Posterior vena cava (tissue), 2 donors: ENCODE measurements around the gene UBE2H. TPM values are rescaled to one million over a fixed set of nuclear protein-coding genes. Genes with fewer than 3 reads are reported as not detected.
A peak's percentile ranks its signal among the peaks of the same experiment; 100 is the strongest.

Experiments
- DNase-seq: peaks from one replicate; pipeline ENCODE4 v3.0.0-alpha.2; 2020; ENCODE audit warnings: low spot score
- intact Hi-C, 2 donors: fragments of 100-400 bp; cut with DNase I; formaldehyde crosslinking; loops; one replicate each; pipeline versions ENCODE4 v1.14.1 to v1.14.2; 2022 to 2023
- total RNA-seq, 2 donors: library from RNA; stranded (reverse); fragmentation: NEBNext Ultra II Directional; extraction: Animal tissue kit (Norgen Biotek cat#: 25700); gene quantifications; one replicate each; pipeline ENCODE4 v1.2.1, GENCODE V29; 2021
- donor health status: DM: yes; HTN: yes; CAD: no.
- donor health status: DM: yes; HTN: yes; CAD: no.

The UBE2H gene
- total RNA-seq, 2 donors from 2014 or later: 77.0 to 138 TPM

DNA sequence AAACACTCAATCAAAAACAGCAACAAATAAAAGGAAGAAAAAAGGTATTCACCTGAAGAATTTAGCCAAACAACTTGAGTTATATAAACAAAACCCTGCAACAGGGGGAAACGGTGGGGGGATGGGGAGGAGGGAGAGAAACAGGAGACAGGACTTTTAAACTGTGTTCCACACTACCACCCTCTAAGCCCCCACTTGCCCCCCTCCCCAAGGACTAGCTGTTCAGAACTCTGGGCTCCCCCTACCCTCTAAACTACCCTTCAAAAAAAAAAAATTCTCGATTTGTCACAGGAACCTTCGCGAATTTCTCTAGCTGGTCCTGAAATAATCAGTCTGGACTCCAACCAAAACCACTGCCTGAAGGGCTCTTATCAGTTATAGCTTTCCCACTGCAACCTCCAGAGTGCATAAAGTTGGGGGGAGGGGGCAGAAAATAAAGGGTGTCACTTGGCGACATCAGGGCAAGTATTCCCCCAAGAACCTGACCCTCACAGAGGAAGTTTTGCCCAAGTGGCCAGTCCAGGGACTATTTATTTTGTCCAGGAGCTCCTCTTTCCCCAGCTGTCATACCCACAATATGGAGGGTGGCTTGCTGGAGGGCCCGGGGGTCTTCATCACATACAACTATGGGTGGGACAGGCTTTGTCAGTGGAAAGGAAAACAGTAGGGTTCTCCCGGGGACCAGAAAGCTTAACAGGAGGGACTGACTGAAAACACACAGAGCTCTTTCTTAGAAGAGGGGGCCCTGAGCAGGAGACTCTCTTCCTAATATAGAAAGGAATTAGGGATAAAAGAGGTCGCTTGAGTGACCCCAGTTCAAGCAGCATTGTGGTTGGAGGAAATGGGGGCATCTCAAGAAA lies 1.3 kb downstream of the UBE2H start:
- intact Hi-C loops: loop anchor here in 1 of 2 donors (5.0 kb wide), 1 partner anchor 89 kb away; no protein-coding TSS in a partner anchor

DNA sequence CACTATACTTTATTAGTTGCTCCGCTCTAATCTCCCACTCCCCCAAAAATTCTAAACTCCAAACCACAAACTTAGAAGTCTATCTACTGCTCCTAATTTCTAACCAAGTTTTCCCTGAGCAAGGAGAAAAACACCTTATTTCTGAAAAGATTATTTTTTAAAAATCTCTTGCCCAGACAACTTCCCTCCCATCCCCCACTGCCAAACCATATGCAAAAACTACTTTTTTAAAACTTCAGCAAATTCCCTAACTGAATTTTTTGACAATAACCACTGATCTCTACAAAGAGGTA lies 1.9 kb downstream of the UBE2H start:
- no peak for DNase-seq
- intact Hi-C loops: loop anchor here in 1 of 2 donors (5.0 kb wide), 1 partner anchor 89 kb away; no protein-coding TSS in a partner anchor

More for the DNA sequence above, 1.3 kb downstream of the UBE2H start:
- DNase-seq: no peak

DNA sequence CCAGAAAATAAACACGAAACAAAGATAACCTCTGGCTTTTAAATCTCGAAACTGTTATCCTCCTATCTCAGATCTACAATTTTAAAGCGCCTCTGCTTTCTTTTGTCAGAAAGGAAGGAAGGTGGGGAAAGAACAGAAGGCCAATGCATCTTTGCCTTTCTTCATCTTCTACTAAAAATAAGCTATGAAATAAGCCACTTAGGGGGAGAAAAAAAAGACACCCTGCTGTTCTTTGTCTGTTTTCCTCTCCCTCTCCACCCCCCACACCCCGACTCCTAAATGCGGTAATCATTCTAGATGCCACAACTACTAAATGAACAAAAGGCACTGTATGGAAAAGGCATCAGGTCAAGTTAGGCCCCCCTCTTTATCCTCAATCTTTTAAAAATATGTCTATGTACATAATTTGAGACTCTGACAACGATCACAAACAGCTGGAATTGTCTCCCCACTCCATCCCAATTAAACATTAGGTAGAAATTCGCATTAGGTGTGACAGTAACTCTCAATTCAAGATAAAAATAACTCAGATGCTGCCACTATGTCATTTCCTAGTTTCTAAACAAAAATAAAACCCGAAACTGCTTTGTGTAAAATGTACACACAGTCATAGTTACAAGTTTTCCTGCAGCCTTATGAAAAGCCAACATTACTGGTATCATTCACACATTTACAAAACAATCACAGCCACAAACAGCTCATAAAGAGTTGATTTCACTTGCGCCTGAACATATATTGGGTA lies 2.4 kb downstream of the UBE2H start:
- intact Hi-C loops: loop anchor here in 1 of 2 donors (5.0 kb wide), 1 partner anchor 88 kb away; no protein-coding TSS in a partner anchor
- no peak for DNase-seq

DNA sequence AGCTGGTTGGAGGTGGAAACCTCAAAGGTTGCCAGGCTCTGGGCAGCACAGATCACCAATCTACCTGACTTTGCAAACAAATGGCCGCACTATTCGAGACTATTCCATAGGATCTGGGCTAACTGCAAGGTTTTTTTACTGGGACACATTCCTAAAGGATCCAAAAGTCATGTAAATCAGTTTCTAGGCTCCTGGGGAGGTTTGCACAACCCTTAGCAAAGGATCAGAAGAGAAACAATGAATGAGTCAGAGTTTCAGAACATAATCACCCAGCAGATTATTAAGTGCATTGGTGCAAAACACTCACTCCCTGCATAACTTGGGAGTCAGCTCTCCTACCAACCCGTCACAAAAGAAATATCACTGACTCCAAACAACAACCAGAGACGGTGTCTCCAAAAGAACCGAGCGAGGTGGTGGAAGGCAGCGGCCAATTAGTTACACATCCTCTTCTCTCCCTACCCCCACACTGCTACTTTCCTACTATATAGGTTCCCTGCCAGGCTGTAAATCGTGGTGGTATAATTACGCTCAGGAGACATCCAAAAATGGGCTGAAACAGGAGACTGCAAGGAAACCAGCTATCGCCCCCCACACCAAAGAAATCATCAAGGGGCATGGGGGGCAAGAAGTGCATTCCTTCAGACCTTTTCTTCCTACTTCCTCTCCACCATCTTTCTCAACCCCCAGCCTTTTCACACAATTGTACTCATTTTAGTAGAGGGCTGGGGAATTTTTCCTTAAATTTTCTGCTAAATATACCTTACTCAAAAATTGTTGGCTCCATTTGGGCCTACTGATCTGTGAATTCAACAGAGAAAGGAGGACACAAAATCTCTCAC lies 3.2 kb downstream of the UBE2H start:
- intact Hi-C loops: loop anchor here in 1 of 2 donors (5.0 kb wide), 1 partner anchor 87 kb away; no protein-coding TSS in a partner anchor
- peak; percentile 30 for DNase-seq

DNA sequence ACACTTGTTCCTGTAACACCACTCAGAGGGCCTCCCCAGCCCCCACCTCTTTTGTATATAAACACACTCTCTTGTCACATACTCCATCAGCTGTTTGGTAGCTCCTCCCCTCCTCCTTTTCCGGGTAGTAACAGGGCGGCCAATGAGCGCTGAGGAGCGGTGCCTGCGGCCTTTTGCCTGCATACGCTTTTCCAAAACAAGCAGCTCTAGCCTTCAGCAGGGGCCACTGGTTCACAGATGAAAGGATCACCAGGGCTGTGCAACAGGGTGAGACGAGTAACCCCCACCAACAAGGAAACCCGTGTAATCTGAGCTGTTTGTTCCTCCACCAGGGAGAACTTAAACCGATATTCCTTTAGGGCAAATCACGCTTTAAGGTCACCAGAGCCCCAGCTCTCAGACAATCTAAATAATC lies 3.9 kb downstream of the UBE2H start:
- intact Hi-C loops: no loop called here

DNA sequence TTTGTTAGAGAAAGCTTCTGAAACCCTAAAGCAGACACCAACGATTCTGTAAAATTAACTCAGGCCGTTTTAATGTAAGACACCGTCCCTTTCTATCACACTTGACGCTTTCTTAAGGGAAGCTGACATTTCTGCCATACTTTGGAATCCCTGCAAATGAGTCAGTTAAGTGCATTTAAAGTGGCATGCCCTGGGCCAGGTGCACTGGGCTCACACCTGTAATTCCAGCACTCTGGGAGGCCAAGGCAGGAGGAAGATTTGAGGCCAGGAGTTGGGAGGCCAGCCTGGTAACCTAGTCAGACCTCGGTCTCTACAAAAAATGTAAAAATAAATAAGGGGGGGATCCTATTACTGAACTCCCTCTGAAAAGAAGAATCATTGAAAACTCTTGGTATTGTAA lies 4.4 kb downstream of the UBE2H start:
- intact Hi-C loops: no loop called here
- peak; percentile 24 for DNase-seq

More for the DNA sequence above, 3.9 kb downstream of the UBE2H start:
- DNase-seq: peak; percentile 95

DNA sequence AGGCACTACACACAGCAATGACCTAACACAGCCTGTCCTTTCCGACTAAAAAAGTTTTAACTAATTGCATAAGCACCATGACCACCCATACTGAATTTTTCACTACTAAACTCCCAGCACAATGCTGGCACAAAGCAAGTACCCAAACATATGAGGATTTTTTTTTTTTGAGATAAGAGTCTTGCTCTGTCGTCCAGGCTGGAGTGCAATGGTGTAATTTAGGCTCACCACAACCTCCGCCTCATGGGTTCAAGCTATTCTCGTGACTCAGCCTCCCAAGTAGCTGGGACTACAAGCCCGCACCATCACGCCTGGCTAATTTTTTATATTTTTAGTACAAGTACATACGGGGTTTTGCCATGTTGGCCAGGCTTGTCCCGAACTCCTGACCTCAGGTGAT lies 5.1 kb downstream of the UBE2H start:
- intact Hi-C loops: no loop called here
- no peak for DNase-seq

DNA sequence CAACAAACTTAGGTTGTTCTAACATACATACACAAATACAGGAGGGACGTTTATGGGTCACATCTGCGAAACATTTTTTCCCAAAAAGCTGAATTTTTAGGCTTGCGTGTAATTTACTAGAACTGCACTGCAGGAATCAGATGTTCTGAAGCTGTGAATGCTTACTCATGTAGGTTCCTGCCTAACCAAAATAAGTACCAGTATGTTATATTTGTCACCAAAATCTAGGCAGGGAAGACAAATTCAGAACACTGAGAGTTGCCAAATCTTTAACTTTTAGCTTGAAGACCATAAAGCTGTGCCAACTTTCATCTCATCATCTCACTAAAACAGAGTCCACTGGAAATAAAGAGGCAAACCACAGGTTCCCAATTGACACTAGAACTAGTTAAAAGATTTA lies 5.7 kb downstream of the UBE2H start:
- DNase-seq: no peak
- intact Hi-C loops: no loop called here

DNA sequence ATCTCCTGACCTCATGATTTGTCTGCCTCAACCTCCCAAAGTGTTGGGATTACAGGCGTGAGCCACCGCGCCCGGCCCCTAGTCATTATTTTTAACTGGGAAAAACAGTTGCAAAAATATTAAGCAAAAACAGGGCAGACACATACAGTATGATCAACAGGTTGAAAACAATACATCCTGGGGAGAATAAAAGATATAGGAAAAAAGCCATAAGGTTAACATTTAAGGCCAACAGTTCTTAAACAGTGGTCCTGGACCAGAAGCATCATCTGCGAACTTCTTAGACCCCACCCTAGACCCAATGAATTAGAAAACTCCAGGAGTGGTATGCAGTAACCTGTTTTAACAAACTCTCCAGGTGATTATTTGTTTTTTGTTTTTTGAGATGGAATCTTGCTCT lies 6.5 kb downstream of the UBE2H start:
- DNase-seq: no peak
- intact Hi-C loops: no loop called here

DNA sequence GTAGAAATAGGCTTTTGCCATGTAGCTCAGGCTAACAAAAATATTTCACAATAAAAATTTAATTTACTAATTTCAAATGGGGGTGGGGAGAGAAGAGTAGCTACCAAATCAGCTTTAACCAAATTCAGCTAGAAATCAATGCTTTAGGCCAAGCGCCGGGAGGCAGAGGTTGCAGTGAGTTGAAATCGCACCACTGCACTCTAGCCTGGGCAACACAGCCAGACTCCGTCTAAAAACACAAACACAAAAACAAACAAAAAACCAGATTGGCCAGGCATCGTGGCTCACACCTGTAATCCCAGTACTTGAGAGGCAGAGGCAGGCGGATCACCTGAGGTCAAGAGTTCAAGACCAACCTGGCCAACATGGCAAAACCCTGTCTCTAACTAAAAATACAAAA lies 9.4 kb downstream of the UBE2H start:
- intact Hi-C loops: no loop called here
- DNase-seq: no peak

DNA sequence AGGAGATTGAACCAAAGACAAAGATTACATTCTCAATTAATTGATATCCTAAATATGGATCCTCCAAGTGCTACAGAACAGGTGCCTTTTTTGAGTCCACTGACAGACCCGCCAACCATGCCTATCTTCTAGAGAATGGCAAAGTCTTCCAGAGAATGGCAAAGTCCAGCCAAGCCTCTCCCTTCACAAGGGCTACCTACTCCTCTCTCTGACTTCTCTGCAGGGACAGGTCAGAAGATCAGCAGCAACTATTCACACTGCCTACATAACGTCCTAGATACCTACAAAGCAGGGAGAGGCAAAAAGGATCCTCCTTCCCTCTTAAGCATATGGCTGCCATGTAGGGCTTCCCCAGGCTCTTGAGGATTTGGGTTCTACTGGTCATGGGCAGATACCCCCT lies 12.4 kb downstream of the UBE2H start:
- no peak for DNase-seq
- intact Hi-C loops: no loop called here

DNA sequence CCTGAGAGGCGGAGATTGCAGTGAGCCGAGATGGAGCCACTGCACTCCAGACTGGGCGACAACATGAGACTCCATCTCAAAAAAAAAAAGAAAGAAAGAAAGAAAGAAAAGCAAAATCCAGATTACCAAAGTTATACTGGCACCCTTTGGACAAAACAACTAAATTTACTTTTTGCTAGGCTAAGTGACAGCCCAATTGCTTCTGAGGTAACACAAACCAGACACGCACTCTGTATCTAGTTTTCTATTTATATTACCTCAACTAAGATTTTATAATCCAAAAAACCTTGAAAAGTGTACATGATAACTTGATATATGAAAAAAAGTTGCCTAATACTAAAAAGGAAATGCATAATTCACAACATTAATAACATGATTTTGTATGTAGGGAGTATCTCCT lies 12.9 kb downstream of the UBE2H start:
- intact Hi-C loops: no loop called here
- no peak for DNase-seq

DNA sequence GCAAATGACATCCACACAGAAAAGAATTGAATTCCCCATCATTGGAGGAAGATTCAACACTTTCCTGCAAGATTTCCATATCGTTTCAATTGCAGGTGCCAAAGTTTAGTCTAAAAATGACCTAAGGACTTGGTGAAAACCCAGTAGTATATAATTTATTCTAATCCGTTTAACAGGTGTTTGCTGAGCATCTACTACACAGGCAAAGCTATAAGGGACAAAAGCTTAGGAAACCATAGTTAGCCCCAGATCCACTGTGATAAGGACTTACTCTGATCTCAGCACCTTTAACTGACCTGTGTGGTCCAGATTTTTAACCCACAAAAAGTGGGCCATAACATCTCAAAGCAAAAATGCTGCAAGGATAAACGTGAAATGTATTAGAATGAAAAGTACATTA lies 19.1 kb downstream of the UBE2H start:
- intact Hi-C loops: no loop called here
- DNase-seq: no peak

DNA sequence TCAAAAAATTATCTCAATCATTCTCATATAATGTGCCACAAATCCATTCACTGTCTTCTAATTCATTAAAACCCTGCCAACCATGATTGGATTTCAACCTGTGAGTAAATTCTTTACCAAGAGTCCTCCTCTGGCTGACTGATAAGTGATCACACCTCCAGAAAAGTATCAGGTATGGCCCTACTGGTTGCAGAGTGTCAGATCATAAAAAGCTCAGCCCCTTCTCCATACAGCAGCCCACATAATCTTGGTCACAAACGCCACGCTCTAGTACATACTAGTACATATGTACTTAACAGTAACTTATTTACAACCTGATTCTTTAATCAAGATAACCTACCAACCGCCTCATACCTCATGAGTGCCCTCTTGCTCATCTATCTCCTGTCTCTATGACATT lies 26.1 kb downstream of the UBE2H start:
- no peak for DNase-seq
- intact Hi-C loops: no loop called here

DNA sequence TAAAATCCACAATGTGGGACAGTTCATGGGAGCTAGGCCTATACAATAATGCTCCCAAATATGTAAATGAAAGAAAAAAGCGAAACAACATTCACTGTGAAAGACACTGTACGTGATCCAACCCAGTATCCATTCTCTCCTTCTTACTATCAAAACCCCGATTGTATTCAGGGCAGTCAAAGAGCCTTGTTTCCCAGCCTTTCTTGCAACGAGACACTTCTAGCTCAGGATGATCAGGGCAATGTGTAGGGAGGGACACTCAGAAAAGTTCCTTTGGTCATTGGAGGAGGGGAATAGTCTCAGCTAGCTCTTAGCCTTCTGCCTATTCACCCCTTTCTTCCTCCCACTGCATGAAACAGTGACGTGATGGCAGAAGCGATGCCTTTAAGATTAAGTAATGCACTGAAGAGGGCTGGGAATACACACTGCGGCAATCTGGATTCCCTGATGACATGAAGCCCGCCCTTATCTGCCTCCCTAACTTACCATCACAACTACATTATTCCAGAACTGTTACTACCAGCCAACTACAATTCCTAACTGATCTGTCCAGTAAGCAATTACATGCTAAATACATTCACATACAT lies 27.3 kb downstream of the UBE2H start:
- intact Hi-C loops: no loop called here
- DNase-seq: no peak

DNA sequence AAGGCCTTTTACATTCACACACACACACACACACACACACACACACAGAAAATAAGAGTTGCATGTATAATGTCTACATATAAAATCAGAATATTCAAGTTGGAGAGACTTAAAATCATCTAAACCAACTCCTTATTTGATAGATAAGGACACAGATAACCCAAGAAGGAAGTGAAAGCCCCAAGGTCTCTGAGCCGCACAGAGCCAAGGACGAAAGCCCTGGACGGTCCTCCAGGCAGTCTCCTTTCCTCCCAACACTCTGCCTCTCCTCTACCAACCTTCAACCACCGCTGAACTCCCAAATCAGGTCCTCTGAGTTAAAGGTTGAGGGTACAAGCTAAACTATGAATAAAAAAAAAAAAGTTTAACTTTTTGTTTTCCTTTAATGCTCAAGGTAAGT lies 28.2 kb downstream of the UBE2H start:
- intact Hi-C loops: no loop called here
- no peak for DNase-seq

DNA sequence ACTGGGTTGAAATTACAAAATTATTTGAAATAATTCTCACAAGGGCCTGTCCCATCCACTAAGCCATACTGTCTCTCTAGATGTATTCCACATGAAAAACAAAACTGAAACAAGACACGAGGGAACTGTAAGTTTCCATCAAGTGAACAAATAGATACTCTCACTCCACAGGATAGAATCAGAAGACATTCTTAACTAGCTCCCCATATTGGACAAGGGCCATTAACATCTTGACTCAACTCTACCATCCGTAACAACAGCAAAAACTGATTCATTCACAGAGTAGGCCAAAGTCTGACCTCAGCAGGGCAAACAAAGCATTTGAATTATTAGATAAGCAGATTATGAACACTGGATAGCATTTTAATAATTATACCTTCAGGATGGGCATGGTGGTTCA lies 29.1 kb downstream of the UBE2H start:
- intact Hi-C loops: no loop called here
- DNase-seq: no peak

DNA sequence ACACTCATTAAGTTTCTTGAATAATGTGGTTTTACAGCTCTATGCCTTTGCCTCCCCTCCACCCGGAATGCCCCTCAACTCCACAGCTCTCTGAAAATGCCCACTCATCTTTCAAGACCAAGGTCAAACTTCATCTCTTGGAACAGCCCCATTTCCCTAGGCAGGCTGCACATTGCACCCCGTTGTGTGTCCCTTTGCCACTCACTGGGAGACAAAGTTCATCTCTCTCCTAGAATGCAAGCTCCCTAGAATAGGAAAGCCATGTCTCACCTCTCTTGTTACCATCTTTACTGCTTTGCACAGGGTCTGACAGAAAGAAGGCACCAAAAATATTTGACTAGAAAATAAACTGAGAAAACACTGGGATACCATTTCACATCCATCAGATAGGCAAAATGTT lies 33.3 kb downstream of the UBE2H start:
- intact Hi-C loops: no loop called here
- DNase-seq: no peak

DNA sequence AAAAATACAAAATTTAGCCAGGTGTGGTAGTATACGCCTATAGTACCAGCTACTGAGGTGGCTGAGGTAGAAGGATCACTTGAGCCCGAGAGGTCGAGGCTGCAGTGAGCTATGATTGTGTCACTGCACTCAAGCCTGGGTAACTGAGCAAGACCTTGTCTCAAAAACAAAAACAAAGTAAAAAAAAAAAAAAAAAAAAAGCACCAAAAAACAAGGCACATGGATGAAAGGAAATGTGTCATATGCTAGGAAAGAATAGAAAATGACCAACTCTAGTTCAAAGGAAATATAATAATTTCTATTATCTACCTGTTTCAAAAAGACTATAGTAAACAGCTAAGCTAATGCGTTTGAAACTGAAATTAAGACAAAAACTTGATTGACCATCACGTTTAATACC lies 33.8 kb downstream of the UBE2H start:
- no peak for DNase-seq
- intact Hi-C loops: no loop called here
